ENCODE measurements around the gene SIPA1L3. TPM values are rescaled to one million over a fixed set of nuclear protein-coding genes. Genes with fewer than 3 reads are reported as not detected.

The SIPA1L3 gene
- polyA plus RNA-seq, 1 of the 3 experiments (the other 2 are of a cell fraction): 11.6 TPM

- H3K36me3 ChIP-seq (replicated peaks in 1 of 2; ENCODE audit: control insufficient read depth in 1 of 2, insufficient read depth in 2 of 2, low read length in 1 of 2): peaks cover 22 to 28% of the 10 kb centered on the region in 2 experiments
- WGBS (ENCODE audit: low lambda C conversion rate): 96% methylated on average over 7 of the region's 7 CpGs
Measured at GRCh38 chr19:38162632-38163031, 255.6 kb downstream of the SIPA1L3 start.

More at GRCh38 chr19:38162632-38163031, 255.6 kb downstream of the SIPA1L3 start:
- H2AFZ ChIP-seq (ENCODE audit: low read depth): no peak overlapping the region
- no peaks in the 10 kb centered on the region for H3K4me1 ChIP-seq (ENCODE audit: control insufficient read depth in 1 of 2, insufficient read depth in 2 of 2, low read depth in 1 of 2, low read length in 1 of 2)
- CTCF ChIA-PET: interaction anchor here (1.7 kb wide), 1 partner anchor 20 kb away, joined by 4 read pairs; no protein-coding TSS in a partner anchor
- H4K20me1 ChIP-seq (ENCODE audit: insufficient read depth): no peaks in the 10 kb centered on the region
- H3K27ac ChIP-seq (ENCODE audit: low read depth in 2 of 2, low read length in 1 of 2): no peak overlapping the region
- H3K4me3 ChIP-seq (ENCODE audit: low read depth in 2 of 2, low read length in 1 of 2): no peak overlapping the region; a peak in 1 of 4 replicates
- no peak for DNase-seq
- no peaks in the 10 kb centered on the region for H3K79me2 ChIP-seq (ENCODE audit: insufficient read depth)
- POLR2A ChIA-PET: no interaction called here
- no peaks in the 10 kb centered on the region for H3K9me3 ChIP-seq
- TF ChIP-seq RXRA (IDR thresholded peaks at IDR 0.05; ENCODE audit: borderline replicate concordance, low read depth) (no peak), SMC3 (IDR thresholded peaks at IDR 0.05; ENCODE audit: low read depth, low read length) (no peak), RAD21 (IDR thresholded peaks at IDR 0.05; ENCODE audit: low read length) (no peak), FOXM1 (IDR thresholded peaks at IDR 0.05; ENCODE audit: low read depth) (no peak), GABPA (IDR thresholded peaks at IDR 0.05; ENCODE audit: low read depth) (no peak), EZH2phosphoT487 (IDR thresholded peaks at IDR 0.05; ENCODE audit: borderline replicate concordance, low read depth) (no peak), PBX3 (IDR thresholded peaks at IDR 0.05) (no peak), CTCF (IDR thresholded peaks at IDR 0.05) (no peak), REST (IDR thresholded peaks at IDR 0.05; ENCODE audit: low read depth, low read length) (no peak), TEAD4 (IDR thresholded peaks at IDR 0.05; ENCODE audit: borderline replicate concordance, insufficient read depth) (no peak), TCF12 (IDR thresholded peaks at IDR 0.05) (no peak), USF2 (IDR thresholded peaks at IDR 0.05; ENCODE audit: borderline replicate concordance, low read depth, low read length) (no peak), YY1 (IDR thresholded peaks at IDR 0.05; ENCODE audit: low read depth) (no peak), SIN3A (IDR thresholded peaks at IDR 0.05; ENCODE audit: borderline replicate concordance, low read depth, low read length) (no peak), CHD2 (IDR thresholded peaks at IDR 0.05; ENCODE audit: low read length, partially characterized antibody) (no peak), FOXJ3 (CRISPR knock-in tag; IDR thresholded peaks at IDR 0.05) (no peak), ZBTB33 (IDR thresholded peaks at IDR 0.05; ENCODE audit: borderline replicate concordance, low read depth) (no peak), EP300 (IDR thresholded peaks at IDR 0.05; ENCODE audit: borderline replicate concordance in 1 of 2, low read depth in 1 of 2, low read length in 1 of 2) (no peak), FOSL2 (IDR thresholded peaks at IDR 0.05; ENCODE audit: borderline replicate concordance, low read depth) (no peak), JUND (IDR thresholded peaks at IDR 0.05) (no peak)
- no peak overlapping the region for H3K9ac ChIP-seq
- H3K27me3 ChIP-seq (ENCODE audit: insufficient read depth): no peaks in the 10 kb centered on the region
- H3K9me2 ChIP-seq: no peaks in the 10 kb centered on the region
- no peak overlapping the region for H3K4me2 ChIP-seq
- no peaks in the 10 kb centered on the region for H3F3A ChIP-seq (replicated peaks; ENCODE audit: insufficient read depth)

Data from SK-N-SH (cell line).